MG63 (cell line): ENCODE data around the gene REXO5. TPM values are rescaled to one million over a fixed set of nuclear protein-coding genes. Genes with fewer than 3 reads are reported as not detected.

Experiments used
- DNase-seq: peaks from one replicate; pipeline ENCODE4 v3.0.0-alpha.2; 2020
- H3K27me3 ChIP-seq: fragments of 250-450 bp; sonication (Bioruptor Pico); 2 replicates; pipeline ENCODE4 v1.5.1; 2020; ENCODE audit warnings: mild to moderate bottlenecking, moderate library complexity
- H3K36me3 ChIP-seq: fragments of 250-450 bp; sonication (Bioruptor Pico); 2 replicates; pipeline ENCODE4 v1.5.1; 2020; ENCODE audit warnings: mild to moderate bottlenecking, moderate library complexity
- H3K4me3 ChIP-seq: fragments of 250-450 bp; sonication (Bioruptor Pico); 2 replicates; pipeline ENCODE4 v1.5.1; 2020; ENCODE audit warnings: mild to moderate bottlenecking, moderate library complexity
- H3K9me3 ChIP-seq: fragments of 250-450 bp; sonication (Bioruptor Pico); 2 replicates; pipeline ENCODE4 v1.5.1; 2020; ENCODE audit warnings: mild to moderate bottlenecking, moderate library complexity
- total RNA-seq: library from RNA; depleted of rRNA; stranded (reverse); fragments of >200 nt; shearing (Covaris generic); gene quantifications from 2 replicates; pipeline ENCODE4 v1.2.3, GENCODE V29; 2014; ENCODE audit warnings: low replicate concordance

REXO5 gene
- total RNA-seq, 1 experiment from 2014 or later, result 16.2 TPM

- no peak for DNase-seq
- H3K9me3 ChIP-seq, result no peaks in the 10 kb centered on the region
- no peaks in the 10 kb centered on the region; the same call in 1 of the 2 replicates for H3K27me3 ChIP-seq
- H3K4me3 ChIP-seq, result no peak overlapping the region
- peaks cover 16% of the 10 kb centered on the region for H3K36me3 ChIP-seq
Observed at GRCh38 chr16:20878682-20879147, 72.4 kb downstream of the REXO5 start.

DNA sequence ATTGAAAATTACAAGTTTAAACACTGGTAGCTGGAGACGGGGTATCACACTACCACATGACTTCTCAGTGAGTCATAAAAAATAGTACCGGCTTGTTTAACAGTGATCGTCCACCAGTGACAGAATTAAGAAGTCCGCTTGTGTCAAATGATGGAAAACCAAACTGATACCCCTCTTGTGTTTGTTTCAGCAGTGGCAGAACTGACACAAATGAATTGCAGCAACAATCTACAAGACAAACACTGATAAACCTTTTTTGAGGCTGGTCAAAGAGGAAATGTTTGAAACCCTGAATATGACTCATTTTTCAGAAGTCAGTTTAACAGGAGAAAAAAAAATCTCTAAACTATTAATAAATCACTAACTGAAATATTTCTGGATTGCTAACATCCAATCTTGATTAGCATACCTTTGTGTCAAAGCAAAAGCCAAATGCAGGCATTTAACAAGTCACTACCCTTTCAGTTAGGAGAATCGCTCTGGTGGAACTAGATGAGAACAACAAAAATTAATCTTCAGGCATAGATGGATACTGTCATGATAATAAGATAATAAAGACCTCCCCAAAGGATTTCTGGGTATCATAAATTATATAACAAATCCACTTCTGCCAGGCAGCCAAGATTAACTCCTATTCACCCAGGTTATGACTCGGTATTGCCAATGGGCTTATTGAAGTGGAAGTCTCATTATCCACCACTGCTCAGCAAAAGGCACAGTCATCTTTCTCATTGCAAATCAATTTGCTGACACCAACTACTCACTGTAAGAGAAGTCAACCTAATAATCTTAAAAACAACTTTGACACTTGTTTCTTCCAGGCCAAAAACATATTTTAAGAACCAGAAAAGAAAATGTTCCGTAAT lies 73.1 kb downstream of the REXO5 start:
- no peaks in the 10 kb centered on the region for H3K9me3 ChIP-seq
- no peaks in the 10 kb centered on the region; the same call in 1 of the 2 replicates for H3K27me3 ChIP-seq
- H3K4me3 ChIP-seq, result no peak overlapping the region
- no peak for DNase-seq
- peaks cover 11% of the 10 kb centered on the region; the same call in 1 of the 2 replicates for H3K36me3 ChIP-seq

DNA sequence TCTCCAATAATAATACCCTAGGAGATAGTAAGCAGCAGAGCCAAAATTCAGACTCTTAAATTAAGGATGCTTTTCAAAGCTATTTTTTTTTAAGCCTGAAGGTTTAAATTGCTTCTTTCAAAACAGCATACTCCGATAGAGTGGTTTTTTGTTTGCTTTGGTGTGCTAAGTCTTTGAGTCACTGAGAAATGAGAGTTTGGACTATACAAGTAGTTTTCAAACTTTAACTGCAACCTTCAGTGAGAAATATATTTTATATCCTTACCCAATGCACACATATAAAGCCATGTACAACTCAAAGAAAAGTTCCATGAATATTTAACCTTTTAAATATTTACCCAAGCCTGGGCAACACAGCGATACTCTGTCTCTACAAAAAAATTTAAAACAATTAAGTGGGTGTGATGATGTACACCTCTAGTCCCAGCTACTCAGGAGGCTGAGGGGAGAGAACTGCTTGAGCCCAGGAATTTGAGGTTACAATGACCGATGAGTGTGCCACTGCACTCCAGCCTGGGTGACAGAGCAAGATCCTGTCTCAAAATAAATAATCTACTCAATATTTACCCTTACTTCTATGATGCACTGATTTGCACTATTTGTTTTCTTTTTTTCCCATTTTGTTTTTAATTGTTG lies 74.7 kb downstream of the REXO5 start:
- DNase-seq, result no peak
- Histone ChIP-seq H3K36me3 (peaks cover 11% of the 10 kb centered on the region; the same call in 1 of the 2 replicates), H3K27me3 (no peaks in the 10 kb centered on the region; the same call in 1 of the 2 replicates), H3K9me3 (no peaks in the 10 kb centered on the region), H3K4me3 (no peak overlapping the region)

GRCh38 chr16:20881503-20881878 lies 75.2 kb downstream of the REXO5 start:
- Histone ChIP-seq H3K27me3 (no peaks in the 10 kb centered on the region; the same call in 1 of the 2 replicates), H3K4me3 (no peak overlapping the region), H3K9me3 (no peaks in the 10 kb centered on the region), H3K36me3 (peaks cover 11% of the 10 kb centered on the region)
- no peak for DNase-seq

- Histone ChIP-seq H3K4me3 (no peak overlapping the region), H3K27me3 (no peaks in the 10 kb centered on the region; the same call in 1 of the 2 replicates), H3K36me3 (peaks cover 14% of the 10 kb centered on the region), H3K9me3 (no peaks in the 10 kb centered on the region)
- no peak for DNase-seq
Observed at GRCh38 chr16:20883554-20884239, 77.4 kb downstream of the REXO5 start.

GRCh38 chr16:20884240-20884556 lies 77.9 kb downstream of the REXO5 start:
- Histone ChIP-seq H3K27me3 (no peaks in the 10 kb centered on the region; the same call in 1 of the 2 replicates), H3K9me3 (no peaks in the 10 kb centered on the region), H3K36me3 (peaks cover 14% of the 10 kb centered on the region), H3K4me3 (no peak overlapping the region)
- no peak for DNase-seq

DNA sequence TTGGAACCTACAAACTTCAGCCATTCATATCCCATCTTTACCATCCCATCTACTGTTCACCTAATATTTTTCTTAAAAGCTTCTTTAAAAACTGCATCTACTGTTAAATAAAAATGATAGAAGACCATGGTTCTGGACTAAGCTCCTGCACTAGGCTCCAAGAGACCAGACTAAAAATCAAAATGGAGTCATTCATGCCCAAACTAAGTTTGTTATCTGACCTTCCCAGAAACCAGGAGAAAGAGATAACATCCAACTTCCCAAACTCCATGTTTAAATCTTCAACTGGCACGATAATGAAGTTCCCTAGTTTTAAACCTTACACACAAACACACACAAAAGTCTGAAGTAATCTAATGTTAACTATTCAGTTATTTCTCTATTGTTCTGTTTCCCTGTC lies 80.0 kb downstream of the REXO5 start:
- Histone ChIP-seq H3K36me3 (peaks cover 25% of the 10 kb centered on the region), H3K9me3 (no peaks in the 10 kb centered on the region), H3K27me3 (no peaks in the 10 kb centered on the region), H3K4me3 (no peak overlapping the region)
- DNase-seq, result no peak

- no peaks in the 10 kb centered on the region for H3K9me3 ChIP-seq
- no peak for DNase-seq
- H3K36me3 ChIP-seq, result peaks cover 30% of the 10 kb centered on the region
- no peaks in the 10 kb centered on the region for H3K27me3 ChIP-seq
- no peak overlapping the region for H3K4me3 ChIP-seq
Observed at GRCh38 chr16:20887207-20887606, 80.9 kb downstream of the REXO5 start.

GRCh38 chr16:20889625-20890275 lies 83.4 kb downstream of the REXO5 start:
- H3K4me3 ChIP-seq, result no peak overlapping the region
- H3K9me3 ChIP-seq, result no peaks in the 10 kb centered on the region
- no peaks in the 10 kb centered on the region for H3K27me3 ChIP-seq
- DNase-seq, result no peak
- H3K36me3 ChIP-seq, result peaks cover 40% of the 10 kb centered on the region

DNA sequence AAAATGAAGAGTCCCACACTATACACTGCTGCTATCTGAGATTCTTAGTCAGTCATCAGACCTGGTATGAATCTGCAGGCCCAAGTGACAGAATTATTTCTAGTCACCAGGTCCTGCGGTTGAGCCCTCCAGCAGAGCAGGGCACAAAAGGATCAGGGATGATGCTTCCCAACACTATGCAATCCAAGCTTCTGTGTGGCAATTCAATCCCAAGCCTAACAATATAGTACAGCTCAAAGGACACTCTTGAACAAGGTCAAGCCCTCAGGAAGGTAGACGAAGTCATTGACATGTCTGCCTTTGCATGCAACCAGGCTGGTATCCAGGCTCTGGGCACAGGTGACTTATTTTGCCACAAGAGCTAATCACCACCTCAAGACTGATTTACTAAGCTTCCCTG lies 88.1 kb downstream of the REXO5 start:
- Histone ChIP-seq H3K27me3 (no peaks in the 10 kb centered on the region), H3K4me3 (no peak overlapping the region), H3K9me3 (no peaks in the 10 kb centered on the region), H3K36me3 (peaks cover 61% of the 10 kb centered on the region)
- no peak for DNase-seq

DNA sequence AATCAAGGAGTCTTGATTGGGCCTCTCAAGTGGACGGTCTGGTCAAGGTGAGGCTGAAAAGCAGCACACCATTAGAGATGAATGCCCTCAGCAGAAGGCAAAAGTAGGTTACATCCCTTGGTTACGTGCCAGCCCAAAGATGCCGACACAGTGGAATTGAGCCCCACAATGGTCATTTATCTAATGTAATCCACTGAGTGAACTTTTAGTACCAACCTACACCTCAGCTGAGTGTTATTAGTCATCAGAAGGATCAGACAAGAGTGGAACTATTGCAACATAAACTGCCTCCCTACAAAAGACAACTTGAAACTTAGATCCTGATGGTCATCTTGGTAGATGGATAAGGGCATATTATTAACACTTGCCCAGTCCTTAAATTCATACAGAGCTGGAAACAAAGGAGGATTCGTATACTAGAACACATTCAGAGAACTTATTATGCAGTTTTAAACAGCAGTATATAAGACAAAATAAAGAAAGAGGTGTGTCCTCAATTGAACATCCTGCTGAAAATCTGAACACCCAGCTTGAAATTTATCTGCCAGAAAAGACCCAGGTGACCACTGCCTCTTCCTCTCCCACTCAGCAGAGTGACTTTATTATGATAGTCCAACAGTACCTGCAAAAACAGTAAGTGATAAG lies 91.0 kb downstream of the REXO5 start:
- no peak for DNase-seq
- no peaks in the 10 kb centered on the region for H3K9me3 ChIP-seq
- H3K36me3 ChIP-seq, result peaks cover 52% of the 10 kb centered on the region
- no peak overlapping the region for H3K4me3 ChIP-seq
- no peaks in the 10 kb centered on the region for H3K27me3 ChIP-seq

- no peak for DNase-seq
- Histone ChIP-seq H3K4me3 (no peak overlapping the region), H3K9me3 (no peaks in the 10 kb centered on the region), H3K27me3 (no peaks in the 10 kb centered on the region), H3K36me3 (peaks cover 54% of the 10 kb centered on the region)
Observed at GRCh38 chr16:20897922-20898321, 91.6 kb downstream of the REXO5 start.

DNA sequence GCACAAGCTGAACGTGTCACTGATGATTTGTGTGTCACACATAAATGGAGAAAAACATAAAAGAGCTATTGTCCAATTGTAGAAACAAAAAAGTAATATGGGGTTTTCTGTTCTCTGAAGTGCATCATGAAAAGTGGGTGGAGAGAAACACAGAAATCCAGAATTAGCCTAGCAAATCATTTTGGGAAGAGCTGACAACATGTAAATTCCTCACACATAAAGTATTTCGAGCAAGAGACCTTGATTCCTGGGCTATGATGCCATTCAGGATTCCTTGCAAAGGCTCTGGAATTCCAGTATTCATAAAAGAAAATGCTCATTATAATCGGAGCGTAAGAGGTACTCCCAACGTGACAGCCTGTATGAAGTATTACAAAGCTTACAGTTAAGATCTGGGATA lies 92.7 kb downstream of the REXO5 start:
- Histone ChIP-seq H3K9me3 (no peaks in the 10 kb centered on the region), H3K4me3 (peak overlapping the region; percentile 74), H3K27me3 (no peaks in the 10 kb centered on the region), H3K36me3 (peaks cover 45% of the 10 kb centered on the region)
- DNase-seq, result no peak
